HG03439 (cell line): ENCODE data around the gene ZDHHC22.

Experiments
- ATAC-seq: cut with Tn5 transposase; IDR thresholded peaks from one replicate; pipeline ENCODE4 v1.9.1; 2021; ENCODE audit warnings: mild to moderate bottlenecking, moderate library complexity; ENCODE audit not compliant: unreplicated experiment

Gene ZDHHC22

DNA sequence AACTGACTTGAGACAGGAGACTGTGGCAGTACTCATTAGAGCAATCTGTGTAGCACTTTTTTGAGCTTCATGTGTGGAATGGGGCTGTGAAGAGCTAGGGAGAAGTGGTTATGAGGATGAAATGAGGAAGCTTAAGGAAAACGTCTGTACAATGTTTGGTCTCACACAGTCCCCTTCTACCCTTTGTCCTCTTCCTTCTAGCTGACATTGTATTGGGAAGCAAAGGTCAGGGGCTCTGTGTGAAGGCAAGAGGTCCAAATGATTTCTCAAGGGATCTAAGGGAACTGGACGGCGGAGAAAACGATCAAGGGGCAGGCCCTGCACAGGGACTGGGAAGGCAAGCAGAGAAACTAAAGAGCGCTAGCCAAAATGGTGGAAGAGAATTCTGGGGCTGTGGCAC lies 56.6 kb downstream of the ZDHHC22 start:
- ATAC-seq, result no peak

GRCh38 chr14:77083082-77083481 lies 58.5 kb downstream of the ZDHHC22 start:
- no peak for ATAC-seq

- ATAC-seq, result no peak
Measured at GRCh38 chr14:77082356-77082755, 59.2 kb downstream of the ZDHHC22 start.
